NAMALWA (cell line): Measurements from ENCODE around the gene TATDN2.

Source experiments
- DNase-seq: peaks from one replicate; pipeline ENCODE4 v3.0.0-alpha.2; 2015; ENCODE audit warnings: low spot score

TATDN2 gene, protein sequence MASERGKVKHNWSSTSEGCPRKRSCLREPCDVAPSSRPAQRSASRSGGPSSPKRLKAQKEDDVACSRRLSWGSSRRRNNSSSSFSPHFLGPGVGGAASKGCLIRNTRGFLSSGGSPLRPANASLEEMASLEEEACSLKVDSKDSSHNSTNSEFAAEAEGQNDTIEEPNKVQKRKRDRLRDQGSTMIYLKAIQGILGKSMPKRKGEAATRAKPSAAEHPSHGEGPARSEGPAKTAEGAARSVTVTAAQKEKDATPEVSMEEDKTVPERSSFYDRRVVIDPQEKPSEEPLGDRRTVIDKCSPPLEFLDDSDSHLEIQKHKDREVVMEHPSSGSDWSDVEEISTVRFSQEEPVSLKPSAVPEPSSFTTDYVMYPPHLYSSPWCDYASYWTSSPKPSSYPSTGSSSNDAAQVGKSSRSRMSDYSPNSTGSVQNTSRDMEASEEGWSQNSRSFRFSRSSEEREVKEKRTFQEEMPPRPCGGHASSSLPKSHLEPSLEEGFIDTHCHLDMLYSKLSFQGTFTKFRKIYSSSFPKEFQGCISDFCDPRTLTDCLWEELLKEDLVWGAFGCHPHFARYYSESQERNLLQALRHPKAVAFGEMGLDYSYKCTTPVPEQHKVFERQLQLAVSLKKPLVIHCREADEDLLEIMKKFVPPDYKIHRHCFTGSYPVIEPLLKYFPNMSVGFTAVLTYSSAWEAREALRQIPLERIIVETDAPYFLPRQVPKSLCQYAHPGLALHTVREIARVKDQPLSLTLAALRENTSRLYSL

DNA sequence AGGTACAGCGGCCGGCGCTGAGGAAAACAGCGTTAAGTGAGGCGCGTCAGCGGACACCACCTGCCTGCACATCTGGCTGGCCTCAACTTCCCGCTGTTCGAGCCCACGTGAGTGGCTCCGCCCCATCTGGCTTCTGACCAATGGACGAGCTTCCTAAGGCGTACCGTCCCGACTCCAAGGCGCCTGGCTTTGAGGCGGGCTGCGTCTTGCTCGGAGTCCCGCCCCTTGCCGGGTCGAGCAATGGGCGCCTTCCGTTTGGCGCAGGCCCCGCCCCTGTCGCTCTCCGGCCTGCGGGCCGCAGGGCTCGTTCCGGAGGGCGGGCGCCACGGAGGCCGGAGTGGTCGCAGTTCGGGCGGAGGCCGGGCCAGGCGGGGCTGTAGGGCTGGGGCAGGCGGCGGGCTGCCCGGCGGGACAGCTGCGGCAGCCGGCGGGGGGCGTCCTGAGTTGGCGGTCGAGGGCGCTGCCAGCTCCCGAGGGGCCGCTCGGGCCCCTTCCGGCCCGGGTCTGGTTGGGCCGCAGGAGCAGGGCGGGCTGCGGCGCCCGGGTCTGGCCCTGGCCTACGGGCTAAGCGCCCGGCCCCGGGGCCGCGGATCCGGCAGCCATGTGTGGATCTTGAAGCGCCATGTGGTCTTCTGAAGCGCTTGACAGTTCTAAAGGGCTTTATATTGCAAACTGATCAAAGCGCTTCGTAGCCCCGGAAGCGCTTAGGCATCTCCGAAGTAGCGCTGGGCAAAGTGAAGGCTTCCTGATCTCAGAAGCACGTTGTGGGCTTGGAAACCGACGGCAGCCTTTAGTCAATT is at the start of gene TATDN2:
Gene TATDN2, plus strand, starts transcription at position 276 of the 800 bp plus-strand sequence. CDS start 742 bp downstream, outside the sequence.
- DNase-seq: peak; percentile 99

DNA sequence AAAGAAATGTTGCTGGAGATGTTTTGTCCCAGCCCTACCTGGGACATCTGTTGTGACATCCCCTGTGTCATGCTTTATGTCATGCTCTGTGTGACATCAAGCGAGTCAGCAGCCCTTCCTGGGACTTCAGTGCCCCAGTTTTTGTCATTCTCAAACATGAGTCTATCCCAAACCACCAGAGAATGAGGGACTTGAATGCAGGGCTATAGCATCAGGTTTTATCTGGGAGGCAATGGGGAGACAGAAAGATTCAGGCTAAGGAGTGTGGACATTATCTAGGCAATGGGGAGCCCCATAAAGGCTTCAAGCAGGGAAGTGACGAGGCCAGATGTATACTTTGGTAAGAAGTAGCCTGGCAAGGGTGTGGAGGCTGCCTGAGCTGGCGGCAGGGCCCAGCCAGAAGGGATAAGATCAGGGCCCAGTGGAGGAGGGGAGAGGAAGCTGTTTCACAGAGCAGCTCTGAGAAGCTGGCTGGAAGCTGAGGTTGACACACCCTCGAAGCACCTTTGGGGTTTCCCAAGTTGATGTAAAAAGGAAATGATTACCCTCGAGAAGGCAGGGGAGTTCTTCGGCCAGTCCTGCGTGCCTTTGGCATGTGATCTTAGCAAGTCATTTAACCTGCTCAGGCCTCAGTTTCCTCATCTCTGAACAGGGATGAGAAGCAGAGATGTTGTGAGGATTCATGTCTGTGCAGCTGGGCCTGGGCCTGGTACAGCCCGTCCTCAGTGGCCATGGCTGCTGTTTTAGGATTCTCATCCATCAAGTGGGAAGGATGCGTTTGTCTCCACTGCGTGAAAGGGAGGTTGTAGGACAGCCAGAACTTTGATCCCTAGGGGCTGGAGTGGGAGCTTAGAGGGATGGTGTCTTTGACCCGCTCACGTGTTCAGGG is 49.3 kb upstream of the TATDN2 start:
- DNase-seq: peak; percentile 48

DNA sequence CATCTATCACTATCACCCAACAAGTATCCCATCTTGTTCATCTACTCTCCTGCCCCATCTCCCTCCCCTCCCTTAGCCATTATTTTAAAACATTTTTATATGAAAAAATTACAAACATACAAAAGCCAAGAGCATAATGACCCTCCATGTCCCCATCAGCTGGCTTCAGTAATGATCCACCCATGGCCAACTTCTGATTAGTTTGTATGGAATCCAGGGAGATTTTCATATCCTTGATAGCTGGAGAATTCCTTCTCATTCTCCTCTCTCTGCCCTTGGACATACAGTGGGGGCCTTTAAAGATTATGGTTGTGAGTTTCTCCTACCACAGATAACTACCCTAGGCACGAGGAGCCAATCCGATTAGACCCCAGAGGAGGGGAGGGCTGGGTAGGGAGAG is 43.3 kb upstream of the TATDN2 start:
- no peak for DNase-seq

DNA sequence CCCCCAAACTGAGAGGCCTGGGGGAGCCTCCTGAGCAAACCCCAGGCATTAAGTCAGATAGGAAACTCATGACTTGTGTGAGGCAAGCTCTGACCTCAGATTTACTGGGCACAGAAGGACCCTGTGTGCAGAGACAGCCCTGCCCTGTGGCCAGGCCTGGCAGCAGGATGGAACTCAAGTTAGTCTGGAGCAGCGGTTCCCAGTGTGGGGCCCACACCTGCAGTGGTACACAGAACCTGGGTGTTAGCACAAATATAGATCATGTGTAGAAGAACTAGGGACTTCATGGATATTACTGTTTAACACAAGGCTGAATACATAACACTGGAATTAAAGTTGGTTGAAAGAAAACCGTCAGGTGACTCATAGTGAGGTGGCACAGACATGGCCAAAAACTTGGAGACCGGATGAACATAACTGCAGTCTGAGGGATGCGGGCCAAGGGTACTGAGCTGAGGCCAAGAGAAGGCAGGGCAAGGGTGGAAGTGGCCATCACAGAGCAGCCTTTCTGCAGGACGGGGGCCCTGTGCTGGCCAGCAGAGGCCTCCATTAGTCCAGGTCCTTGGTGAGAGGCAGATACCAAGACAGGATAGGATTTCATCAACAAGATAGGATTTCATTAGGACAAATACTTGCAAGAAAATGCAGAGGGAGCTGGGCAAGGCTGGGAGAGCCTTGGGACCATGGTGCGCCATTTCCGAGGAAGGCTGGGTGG is 42.7 kb upstream of the TATDN2 start:
- no peak for DNase-seq

DNA sequence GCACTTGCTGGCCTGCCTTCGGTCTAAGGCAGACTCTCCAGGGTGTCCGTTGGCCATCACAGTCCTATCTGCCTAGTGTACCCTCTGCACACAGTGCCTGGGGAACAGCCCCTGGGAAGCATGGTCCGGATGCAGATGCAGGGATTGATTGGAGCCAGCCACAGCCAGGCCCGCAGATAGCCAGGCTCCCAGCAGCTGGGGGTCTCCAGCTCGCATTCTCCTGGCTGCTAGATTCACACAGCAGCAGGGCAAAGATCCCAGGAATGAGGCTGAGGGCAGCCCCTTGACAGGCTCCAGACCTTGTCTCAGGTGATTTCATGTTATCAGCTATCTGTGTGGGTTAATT is 42.1 kb upstream of the TATDN2 start:
- no peak for DNase-seq

DNA sequence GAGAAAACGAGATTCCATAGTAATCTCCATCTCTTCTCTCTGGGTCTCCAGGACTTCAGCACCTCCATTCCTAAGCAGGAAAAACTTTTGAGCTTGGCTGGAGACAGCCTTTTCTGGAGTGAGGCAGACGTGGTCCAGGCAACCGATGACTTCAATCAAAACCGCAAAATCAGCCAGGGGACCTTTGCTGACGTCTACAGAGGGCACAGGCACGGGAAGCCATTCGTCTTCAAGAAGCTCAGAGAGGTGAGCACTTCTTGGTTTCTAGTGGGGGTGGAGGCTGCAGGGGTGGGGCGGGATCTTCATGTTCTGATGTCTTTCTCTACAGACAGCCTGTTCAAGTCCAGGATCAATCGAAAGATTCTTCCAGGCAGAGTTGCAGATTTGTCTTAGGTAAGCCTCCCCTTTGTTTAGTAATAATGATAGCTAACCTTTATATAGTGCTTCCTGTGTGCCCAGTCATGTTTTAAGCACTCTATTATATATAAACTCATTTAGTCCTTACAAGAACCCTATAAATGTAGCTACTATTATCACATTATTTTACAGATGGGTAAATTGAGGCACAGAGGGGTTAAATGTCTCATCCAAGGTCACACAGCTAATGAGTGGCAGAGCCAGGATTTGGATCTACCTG is 35.0 kb upstream of the TATDN2 start:
- no peak for DNase-seq

DNA sequence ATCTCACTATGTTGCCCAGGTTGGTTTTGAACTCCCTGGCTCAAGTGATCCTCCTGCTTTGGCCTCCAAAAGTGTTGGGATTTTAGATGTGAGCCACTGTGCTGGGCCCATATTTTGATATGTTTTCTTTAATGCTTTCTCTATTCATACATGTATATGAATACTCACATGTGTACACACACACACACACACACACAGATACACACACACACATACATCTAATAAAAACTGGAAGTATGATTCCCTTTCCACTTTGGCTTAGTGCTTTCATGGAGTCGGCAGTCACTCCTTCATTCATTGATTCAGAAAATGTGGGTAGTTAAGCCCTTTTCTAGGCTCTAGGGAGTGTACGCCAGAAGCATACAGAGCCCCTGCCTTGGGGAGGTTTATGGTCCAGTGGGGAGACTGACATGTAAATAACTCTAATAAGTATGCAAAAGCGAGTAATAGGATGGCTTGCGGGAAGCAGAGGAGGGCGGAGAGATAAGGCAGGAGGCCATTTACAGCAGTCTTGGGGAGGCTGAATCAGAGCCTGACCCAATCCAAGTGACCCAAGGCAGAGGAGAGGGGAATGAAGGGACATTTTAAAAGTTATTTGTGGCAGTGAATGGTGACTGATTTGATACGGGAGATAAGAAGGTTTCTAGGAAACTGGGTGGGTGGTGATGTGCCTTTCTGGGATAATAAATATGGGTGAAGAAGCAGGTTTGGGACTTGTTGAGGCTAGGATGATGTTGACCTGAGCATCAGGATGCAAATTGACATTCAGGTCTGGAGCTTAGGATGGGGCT is 32.5 kb upstream of the TATDN2 start:
- no peak for DNase-seq

DNA sequence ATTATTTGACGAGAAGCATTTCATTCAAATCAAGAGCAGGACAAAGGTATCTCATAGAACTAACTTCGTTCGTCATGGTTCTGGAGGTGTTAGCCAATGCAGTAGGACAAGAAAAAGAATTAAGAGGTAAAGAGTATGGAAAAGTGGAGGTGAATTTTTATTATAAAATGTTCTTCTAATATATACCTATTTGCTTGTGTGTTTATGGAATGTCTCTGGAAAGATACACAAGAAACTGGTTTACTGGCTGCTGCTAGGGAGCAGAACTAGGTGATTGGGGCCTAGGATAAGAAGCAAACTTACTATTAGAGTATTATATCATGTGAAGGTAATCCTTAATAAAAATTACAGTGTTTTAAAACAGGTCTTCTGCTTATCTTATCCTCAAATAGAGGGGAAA is 30.9 kb upstream of the TATDN2 start:
- no peak for DNase-seq

DNA sequence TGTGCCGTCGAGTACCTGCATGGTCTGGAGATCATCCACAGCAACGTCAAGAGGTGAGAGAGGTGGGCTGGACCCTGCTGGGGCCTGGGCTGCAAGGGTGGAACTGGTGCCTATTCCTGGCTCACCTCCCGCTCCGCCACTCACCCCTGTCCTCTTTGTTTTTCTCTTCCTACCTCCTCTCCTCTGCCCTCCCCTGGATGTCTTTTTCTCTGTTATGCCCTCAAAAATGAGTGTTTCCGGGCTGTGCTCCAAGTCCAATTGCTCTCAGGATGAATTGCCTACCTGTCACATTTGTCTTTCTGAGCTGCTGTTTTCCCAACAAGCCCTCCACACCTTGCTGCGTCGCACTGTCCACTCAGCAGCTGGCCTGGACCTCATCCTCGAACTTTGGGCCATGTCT is 28.5 kb upstream of the TATDN2 start:
- no peak for DNase-seq

DNA sequence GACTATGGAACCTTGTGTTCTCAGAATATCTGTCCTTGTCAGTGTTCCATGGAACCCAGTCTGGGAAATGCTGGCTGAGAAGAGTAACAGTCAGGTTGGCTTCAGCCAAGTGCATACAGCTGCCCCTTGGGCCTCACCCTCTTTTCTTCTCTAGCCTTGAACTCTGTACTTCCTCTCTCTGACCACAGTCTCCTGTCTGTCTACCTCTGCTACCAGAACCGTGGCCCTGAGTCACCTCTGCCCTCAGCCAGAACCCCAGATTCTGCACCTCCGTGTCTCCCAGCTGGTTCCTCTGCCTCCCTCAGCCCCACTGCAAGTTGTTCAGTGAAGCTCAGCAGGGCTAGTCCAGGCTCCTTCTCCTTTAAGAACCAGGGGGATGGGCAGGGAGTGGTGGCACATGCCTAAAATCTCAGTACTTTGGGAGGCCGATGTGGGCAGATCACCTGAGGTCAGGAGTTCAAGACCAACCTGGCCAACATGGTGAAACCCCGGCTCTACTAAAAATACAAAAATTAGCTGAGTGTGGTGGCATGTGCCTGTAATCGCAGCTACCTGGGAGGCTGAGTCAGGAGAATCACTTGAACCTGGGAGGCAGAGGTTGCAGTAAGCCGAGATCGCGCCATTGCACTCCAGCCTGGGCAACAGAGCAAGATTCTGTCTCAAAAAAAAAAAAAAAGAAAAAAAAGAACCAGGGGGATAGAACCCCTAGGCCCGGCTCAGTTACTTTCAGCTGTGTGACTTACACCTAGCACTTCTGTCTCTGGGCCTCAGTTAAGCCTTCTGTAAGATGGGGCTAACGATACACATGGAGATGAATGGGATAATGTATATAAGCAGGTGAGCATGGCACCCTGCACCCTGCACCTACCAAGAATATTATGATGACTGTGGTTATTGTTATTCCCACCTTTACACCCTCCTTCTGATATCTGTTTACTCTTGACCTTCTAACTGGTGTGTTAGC is 24.3 kb upstream of the TATDN2 start:
- DNase-seq: peak; percentile 22

DNA sequence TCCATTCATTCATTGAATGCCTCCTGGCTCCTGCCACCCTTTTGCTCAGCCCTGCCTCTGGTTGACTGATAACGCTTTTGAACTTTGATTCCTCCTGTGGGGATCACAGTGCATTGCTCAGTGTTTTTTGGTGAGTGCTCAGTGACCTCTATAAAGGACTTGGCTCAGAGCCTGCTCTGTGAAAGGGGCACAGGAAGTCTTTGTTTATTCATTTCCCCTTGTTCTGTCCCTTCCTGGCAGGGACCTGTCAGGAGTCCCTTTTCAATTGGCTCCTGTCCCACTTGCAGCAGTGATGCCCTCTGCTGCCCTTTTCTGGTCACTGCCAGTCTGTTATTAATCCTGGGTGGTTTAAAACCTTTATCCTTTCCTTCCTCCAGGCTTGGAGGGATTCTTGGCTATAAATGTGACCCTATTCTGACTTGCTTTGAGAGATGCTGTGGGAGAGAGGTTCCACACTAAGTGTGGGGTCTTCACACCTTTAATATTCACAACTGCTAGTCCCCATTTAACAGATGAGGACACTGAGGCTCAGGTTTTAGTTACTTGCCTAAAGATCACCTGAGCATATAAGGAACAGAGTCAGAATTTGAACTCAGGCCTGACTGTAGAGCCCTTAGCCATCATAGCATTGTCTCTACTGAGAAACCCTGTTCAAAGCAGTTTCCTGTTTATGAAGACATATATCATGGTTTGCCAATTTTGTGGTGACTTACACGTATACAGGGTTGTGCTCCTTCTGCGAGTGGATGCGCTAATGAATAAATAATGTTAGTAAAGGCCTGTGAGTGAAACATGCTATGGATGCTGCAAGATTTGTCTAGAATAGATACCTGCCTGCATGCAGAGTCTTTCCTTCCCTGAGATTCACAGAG is 23.2 kb upstream of the TATDN2 start:
- peak; percentile 81 for DNase-seq

DNA sequence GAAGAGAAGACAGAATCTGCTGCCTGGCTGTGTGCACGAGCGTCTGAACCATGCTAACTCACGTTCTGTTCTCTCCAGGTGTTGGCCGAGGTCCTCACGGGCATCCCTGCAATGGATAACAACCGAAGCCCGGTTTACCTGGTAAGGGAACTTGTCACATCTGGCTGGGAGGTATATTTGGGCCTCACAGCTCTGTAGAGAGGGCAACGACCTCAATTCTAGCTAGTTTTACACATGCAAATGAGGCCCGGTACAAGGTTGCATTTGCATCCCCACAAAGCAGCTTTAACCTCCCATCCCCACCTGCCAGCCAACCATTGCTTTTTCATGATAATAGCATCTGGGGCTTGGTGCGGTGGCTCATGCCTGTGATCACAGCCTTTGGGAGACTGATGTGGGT is 22.0 kb upstream of the TATDN2 start:
- peak; percentile 58 for DNase-seq

DNA sequence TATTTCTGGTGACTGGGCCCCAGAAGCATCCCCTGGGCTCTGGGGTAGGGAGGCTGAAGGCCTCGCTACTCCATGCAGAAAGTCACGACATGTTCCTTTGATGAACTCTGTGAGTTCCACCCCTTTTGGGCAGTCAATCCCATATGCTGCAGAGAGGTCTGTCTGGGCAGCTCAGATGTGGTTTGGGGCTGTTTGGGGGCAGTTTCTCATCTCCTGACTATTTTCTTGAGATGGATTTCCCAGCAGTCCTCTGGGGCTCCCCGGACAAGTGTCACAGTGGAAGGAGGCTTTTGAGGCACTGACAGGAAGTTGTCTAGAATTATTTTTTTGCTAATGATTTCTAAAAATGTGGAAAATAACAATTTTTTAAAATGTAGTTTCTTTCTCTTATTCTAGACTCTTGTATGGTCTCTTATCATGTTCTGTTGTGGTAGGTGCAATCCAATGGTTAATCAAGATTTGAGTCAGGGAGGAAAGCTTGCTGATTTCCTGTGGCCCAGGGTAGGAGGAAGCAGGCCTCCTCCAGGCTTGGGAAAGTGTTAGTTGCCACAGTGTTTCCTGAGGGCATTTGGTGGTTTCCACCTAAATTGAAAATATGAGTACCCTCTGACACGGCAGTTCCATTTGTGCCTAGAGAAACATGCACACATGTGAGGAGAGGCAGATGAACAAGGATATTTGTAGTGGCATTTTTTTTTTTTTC is 19.9 kb upstream of the TATDN2 start:
- DNase-seq: no peak

DNA sequence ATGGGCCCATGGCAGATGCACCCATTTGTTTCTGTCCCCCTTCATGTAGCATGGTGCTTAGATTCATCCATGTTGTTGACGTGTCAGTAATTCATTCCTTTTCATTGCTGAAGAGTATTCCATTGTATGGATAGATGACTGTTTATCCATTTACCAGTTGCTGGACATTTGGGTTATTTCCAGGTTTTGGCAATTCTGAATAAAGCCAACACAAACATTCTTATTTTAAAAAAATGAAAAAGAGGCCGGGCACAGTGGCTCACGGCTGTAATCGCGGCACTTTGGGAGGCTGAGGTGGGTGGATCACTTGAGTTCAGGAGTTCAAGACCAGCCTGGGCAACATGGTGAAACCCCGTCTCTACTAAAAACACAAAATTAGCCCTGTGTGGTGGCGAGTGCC is 18.7 kb upstream of the TATDN2 start:
- DNase-seq: no peak

DNA sequence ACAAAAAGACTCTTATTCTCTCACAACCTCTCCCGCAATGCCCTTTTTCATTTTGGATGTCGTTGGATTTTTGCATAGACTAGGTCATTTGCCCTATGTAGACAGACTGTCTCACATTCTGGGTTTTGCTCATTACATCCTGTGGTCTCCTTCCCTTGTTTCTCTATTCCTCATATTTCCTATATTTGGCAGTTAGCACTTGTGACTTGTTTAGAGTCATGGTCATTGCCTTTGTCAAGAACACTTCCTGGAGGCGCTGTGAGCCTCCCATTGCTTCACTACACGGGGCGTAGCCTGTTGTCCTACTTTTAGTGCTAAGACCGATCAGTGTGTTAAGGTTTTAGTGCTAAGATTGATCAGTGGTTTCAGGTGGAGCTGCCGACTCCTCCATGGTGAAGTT is 16.1 kb upstream of the TATDN2 start:
- no peak for DNase-seq

DNA sequence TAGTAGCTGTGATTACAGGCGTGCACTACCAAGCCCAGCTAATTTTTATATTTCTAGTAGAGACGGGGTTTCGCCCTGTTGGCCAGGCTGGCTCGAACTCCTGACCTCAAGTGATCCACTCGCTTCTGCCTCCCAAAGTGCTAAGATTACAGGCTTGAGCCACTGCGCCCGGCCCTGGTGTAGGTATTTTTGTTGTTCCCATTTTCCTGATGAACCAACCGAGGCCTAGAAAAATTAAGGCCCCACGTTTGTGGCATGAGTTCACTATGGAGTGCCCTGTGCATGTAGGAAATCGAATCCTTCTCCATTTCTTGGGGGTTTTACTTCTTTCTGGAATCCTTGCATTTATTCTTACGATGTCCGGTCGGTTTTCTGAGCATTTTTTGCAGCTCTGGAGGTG is 14.3 kb upstream of the TATDN2 start:
- DNase-seq: no peak
